Measurements from ENCODE around the gene TAF6.

TAF6 gene

GRCh38 chr7:100065452-100066186 lies 53.5 kb downstream of the TAF6 start:
- DNase-seq: no peak

- DNase-seq: no peak
These were observed 55.0 kb downstream of the TAF6 start for GRCh38 chr7:100064162-100064561.

- no peak for DNase-seq
These were observed 55.8 kb downstream of the TAF6 start for GRCh38 chr7:100063376-100063775.

- no peak for DNase-seq
These were observed 57.5 kb downstream of the TAF6 start for GRCh38 chr7:100061518-100062193.

- DNase-seq: no peak
These were observed 59.9 kb downstream of the TAF6 start for GRCh38 chr7:100059251-100059739.

Measured in C1 segment of cervical spinal cord (tissue), 14 donors.